ENCODE results near the gene BCLAF3.

Gene BCLAF3

GRCh38 chrX:19964017-19964710, 26.7 kb downstream of the BCLAF3 start:
- DNase-seq = no peak

DNA sequence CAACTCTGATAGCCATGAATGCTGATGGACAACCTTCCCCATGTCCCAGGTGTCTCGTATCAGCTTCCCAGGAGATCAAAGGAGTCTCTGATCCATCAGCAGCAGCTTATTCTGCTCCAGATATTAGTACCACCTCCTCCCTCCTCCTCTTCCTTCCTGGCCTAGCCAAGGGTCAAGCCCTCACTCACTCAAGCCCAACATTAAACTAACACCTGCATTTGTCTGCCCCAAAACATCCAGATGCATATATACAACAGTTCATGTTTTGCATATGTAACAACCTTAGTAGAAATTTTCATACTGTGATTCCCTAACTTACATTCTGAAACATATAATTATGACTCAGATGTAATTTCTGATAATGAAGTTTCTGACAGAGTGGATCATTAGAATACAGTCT, 29.9 kb downstream of the BCLAF3 start:
- no peak for DNase-seq

DNA sequence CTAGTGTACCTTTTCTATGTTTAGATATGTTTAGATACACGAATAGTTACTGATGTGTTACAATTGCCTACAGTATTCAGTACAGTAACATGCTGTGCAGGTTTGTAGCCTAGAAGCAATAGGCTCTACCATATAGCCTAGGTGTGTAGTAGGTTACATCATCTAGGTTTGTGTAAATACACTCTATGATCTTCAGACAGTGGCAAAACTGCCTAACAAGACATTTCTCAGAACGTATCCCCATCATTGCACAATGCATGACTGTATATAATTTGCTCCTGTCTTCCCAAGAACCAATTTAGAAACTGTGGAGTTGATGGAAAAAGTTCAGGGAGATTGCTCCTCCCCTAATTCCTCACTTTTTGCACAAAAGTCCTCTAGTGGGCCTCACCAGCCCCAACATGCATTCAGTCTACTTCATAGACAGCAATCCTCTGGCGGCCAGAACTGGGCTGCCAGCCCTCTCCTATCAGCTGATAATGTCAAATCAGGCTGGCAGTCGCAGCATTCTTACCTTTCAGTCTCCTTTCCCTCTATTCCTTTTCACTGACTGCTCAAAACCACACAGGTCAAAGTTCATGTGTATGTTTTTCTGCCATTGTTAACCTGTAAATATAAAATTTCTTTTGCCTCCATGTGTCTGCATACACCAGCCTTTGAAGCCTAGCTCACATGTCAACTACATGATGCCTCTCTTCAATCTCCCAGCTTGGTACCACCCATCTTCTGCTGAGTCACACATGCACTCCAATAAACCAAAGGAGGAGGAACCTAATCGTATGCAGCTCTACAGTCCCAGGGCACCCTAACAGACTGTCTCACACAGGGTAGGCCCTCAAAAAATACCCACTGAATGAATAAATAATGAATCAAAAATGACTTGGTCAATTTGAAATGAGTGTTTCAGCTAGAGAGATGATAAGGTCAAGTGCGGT, 32.0 kb downstream of the BCLAF3 start:
- DNase-seq = no peak

GRCh38 chrX:19956923-19957322, 33.9 kb downstream of the BCLAF3 start:
- DNase-seq = no peak

GRCh38 chrX:19956306-19956705, 34.6 kb downstream of the BCLAF3 start:
- no peak for DNase-seq

DNA sequence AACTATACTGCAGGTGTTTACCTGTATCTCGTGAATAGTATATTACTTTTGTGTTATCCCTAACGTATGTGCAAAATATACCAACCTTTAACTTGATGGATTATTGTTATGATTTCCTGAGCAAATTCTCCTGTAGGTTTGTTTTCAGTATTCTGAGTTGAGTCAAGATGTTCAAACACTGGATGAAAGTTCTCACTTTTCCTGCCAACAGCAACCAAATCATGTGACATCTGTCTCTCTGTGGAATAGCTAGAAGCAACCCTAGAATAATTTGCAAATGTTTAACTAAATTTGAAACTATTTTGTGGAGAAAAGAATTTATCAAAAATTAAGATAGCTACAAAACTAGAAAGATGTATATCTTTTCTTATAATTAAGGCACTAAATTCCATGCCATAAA, 35.6 kb downstream of the BCLAF3 start:
- DNase-seq = peak in 1 of 2 donors; percentile 16

DNA sequence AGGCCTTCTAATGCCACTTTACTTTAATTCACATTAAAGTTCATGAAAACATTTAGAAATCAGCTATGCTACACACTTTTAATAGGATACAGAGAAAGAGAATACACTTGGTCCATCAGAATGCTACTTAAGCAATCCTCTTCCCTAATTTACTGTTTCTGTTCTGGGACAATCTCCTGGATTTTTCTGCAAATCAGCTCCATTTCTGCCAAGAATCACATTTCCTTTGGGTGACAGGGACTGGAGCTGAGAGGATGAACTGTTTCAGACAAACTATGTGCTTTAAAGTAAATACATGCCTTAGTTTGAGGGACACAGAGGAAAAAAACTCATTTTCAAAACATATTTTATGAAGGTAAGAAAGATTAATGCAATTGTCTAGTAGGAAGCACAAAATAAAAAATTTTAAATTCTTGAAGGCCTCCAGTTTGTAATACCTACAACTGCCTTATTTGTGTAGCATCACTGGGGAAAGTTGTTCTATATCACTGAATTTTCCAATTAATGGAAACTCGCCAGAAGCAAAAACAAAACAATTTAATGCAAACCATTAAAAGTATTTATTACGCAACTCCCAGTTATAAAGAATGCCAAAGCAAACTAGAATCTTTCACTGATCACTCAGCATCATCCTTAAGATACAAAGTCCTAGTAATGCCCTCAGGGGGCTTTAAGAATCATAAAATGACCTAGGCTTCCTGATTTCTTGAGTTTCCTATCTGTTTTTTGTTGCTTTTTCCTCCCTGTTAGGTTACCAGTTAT, 36.3 kb downstream of the BCLAF3 start:
- no peak for DNase-seq

- no peak for DNase-seq
These were observed 37.7 kb downstream of the BCLAF3 start for GRCh38 chrX:19953145-19953544.

- no peak for DNase-seq
These were observed 41.5 kb downstream of the BCLAF3 start for GRCh38 chrX:19949340-19949739.

DNA sequence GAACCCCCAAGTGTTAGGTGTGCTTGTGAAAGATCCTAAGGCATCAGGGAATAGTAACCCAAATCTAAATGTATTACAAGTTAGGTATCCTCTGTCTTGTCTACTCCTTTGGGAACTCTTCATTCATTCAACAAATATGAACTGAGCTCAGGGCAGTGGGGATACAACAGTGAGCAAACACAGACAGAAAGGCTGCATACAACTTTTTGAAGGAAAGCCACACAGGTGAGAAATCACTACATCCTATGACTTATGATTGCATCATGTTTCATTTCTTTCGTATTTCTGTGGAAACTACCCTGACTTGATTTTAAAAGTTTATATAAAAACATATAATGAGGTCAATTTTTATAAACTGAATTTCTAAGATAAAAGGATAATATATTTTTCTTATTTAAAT, 43.2 kb downstream of the BCLAF3 start:
- DNase-seq = no peak

All from hippocampal formation (tissue), 2 donors.